ENCODE measurements around the gene PCDHGA1.
"Not testable (repeated sequence)": the region's sequence is repeated elsewhere in the genome, so short reads cannot be mapped to it uniquely, and the experiment has no call there.

Gene PCDHGA1

DNA sequence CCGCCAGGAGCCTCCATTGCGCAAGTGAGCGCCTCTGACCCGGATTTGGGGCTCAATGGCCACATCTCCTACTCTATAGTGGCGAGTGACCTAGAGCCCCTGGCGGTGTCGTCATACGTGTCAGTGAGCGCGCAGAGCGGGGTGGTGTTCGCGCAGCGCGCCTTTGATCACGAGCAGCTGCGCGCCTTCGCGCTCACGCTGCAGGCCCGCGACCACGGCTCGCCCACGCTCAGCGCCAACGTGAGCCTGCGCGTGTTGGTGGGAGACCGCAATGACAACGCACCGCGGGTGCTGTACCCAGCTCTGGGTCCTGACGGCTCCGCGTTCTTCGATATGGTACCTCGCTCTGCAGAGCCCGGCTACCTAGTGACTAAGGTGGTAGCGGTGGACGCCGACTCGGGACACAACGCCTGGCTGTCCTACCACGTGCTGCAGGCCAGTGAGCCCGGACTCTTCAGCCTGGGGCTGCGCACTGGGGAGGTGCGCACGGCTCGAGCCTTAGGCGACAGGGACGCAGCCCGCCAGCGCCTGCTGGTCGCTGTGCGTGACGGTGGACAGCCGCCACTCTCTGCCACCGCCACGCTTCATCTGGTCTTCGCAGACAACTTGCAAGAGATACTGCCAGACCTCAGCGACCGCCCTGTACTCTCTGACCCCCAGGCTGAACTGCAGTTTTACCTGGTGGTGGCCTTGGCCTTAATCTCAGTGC is 79.4 kb downstream of the PCDHGA1 start:
- no peak for DNase-seq (ENCODE audit: low read depth in 2 of 2)

DNA sequence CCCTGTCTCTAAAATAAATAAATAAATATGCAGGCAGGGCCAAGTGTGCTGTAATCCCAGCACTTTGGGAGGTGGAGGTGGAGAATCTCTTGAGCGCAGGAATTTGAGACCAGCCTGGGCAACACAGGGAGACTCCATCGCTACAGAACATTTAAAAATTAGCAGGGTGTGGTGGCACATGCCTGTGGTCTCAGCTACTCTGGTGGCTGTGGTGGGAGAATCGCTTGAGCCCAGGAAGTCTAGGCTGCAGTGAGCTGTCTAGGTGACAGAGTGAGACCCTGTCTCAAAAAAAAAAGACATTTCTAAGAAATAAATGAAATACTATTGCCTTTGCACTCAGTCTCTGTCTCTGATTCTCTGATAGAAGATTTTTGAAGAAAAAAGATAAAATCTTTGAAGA is 81.3 kb downstream of the PCDHGA1 start:
- DNase-seq (ENCODE audit: low read depth in 2 of 2), result no peak

DNA sequence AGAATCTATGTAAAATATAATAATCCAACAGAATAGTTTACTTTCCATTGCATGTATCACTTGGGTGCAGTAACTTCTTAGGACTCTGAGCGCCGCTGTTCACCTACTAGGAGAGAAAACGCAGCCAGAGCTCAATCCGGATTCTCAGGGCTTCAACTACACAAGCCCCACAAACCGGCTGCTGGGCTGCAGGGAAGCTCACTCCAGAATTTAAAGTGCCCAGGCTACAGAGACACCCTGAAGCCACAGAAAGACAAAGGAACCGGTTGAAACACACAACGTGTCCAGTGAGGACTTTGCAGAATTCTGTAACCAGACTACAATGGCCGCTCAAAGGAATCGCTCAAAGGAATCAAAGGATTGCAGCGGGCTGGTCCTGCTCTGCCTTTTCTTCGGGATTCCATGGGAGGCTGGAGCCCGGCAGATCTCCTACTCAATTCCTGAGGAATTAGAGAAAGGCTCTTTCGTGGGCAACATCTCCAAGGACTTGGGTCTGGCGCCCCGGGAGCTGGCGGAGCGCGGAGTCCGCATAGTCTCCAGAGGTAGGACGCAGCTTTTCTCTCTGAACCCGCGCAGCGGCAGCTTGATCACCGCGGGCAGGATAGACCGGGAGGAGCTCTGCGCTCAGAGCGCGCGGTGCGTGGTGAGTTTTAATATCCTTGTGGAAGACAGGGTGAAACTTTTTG is 82.7 kb downstream of the PCDHGA1 start, which contains the start of gene PCDHGA10:
TSS of gene PCDHGA10 (plus strand) at position 134 of the 686 bp plus-strand sequence. CDS start at position 323, 189 bp downstream.
- DNase-seq (ENCODE audit: low read depth in 2 of 2), result no peak

DNA sequence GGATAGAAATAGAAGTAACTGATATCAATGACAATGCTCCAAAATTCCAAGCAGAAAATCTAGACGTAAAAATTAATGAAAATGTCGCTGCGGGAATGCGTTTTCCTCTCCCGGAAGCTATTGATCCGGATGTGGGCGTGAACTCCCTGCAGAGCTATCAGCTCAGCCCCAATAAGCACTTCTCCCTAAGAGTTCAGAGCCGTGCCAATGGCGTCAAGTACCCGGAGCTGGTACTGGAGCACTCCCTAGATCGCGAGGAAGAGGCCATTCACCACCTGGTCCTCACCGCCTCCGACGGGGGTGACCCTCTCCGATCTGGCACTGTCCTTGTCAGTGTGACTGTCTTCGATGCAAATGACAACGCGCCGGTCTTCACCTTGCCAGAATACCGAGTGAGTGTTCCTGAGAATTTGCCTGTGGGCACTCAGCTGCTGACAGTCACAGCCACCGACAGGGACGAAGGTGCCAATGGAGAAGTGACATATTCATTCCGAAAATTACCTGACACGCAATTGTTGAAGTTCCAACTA is 83.3 kb downstream of the PCDHGA1 start:
- no peak for DNase-seq (ENCODE audit: low read depth in 2 of 2)

DNA sequence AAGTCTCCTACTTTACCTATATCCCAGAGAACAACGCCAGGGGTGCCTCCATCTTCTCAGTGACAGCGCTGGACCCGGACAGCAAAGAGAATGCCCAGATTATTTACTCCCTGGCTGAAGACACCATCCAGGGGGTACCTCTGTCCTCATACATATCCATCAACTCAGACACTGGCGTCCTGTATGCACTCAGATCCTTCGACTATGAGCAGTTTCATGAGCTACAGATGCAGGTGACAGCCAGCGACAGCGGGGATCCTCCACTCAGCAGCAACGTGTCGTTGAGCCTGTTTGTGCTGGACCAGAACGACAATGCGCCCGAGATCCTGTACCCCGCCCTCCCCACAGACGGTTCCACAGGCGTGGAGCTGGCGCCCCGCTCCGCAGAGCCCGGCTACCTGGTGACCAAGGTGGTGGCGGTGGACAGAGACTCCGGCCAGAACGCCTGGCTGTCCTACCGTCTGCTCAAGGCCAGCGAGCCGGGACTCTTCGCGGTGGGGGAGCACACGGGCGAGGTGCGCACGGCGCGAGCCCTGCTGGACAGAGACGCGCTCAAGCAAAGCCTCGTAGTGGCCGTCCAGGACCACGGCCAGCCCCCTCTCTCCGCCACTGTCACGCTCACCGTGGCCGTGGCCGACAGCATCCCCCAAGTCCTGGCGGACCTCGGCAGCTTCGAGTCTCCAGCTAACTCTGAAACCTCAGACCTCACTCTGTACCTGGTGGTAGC is 84.4 kb downstream of the PCDHGA1 start:
- not testable (repeated sequence) for DNase-seq (ENCODE audit: low read depth in 2 of 2)

DNA sequence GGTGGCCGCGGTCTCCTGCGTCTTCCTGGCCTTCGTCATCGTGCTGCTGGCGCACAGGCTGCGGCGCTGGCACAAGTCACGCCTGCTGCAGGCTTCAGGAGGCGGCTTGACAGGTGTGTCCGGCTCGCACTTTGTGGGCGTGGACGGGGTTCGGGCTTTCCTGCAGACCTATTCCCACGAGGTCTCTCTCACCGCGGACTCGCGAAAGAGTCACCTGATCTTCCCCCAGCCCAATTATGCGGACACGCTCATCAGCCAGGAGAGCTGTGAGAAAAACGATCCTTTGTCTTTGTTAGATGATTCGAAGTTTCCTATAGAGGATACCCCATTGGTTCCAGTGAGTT is 84.9 kb downstream of the PCDHGA1 start:
- not testable (repeated sequence) for DNase-seq (ENCODE audit: low read depth in 2 of 2)

DNA sequence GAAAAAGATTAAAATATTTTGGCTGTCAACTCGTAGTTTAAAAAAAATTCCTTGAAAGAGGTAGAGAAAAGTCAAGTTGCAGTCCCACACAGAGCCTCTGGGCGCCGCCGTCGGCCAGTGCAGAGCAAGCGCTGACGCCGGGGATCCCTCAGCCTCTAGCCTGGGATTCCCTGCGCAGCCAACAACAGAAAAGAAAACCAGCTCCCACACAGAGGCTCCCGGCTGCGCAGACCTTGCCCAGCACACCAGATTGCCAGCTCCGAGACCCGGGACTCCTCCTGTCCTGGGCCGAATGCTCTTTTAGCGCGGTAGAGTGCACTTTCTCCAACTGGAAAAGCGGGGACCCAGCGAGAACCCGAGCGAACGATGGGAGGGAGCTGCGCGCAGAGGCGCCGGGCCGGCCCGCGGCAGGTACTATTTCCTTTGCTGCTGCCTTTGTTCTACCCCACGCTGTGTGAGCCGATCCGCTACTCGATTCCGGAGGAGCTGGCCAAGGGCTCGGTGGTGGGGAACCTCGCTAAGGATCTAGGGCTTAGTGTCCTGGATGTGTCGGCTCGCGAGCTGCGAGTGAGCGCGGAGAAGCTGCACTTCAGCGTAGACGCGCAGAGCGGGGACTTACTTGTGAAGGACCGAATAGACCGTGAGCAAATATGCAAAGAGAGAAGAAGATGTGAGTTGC is 87.3 kb downstream of the PCDHGA1 start, which contains the start of gene PCDHGB7:
TSS of gene PCDHGB7 (plus strand) at position 184 of the 679 bp plus-strand sequence. CDS start at position 367, 183 bp downstream.
- not testable (repeated sequence) for DNase-seq (ENCODE audit: low read depth in 2 of 2)

DNA sequence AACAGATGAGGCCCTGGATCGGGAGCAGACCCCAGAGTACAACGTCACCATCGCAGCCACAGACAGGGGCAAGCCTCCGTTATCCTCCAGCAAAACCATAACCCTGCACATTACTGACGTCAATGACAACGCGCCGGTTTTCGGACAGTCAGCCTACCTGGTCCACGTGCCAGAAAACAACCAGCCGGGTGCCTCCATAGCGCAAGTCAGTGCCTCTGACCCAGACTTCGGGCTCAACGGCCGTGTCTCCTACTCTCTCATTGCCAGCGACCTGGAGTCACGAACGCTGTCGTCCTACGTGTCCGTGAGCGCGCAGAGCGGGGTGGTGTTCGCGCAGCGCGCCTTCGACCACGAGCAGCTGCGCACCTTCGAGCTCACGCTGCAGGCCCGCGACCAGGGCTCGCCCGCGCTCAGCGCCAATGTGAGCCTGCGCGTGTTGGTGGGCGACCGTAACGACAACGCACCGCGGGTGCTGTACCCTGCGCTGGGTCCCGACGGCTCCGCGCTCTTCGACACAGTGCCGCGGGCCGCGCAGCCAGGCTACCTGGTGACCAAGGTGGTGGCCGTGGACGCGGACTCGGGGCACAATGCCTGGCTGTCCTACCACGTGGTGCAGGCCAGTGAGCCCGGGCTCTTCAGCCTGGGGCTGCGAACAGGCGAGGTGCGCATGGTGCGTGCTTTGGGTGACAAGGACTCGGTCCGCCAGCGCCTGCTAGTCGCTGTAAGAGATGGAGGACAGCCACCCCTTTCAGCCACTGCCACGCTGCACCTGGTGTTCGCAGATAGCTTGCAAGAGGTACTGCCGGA is 89.0 kb downstream of the PCDHGA1 start:
- DNase-seq (ENCODE audit: low read depth in 2 of 2), result no peak

DNA sequence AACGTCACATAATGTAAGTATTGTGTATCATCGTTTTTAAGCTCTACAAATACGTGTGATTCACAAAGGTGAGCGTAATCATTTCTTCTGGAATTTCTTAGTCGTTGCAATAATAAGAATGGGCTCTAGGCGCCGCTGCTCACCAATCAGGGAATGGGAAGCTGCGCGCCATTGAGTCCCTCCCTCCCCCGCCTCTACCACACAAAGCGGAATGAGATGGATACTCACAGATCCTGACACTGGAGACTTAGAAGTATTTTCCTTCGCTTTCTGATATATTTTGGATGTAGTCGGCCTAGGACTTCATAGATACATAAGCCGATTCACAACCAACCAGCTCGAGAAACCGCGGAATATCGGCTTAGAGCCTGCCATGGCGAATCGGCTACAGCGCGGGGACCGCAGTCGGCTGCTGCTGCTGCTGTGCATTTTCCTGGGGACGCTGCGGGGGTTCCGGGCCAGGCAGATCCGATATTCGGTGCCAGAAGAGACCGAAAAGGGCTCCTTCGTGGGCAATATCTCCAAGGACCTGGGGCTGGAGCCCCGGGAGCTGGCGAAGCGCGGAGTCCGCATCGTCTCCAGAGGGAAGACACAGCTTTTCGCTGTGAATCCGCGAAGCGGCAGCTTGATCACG is 90.7 kb downstream of the PCDHGA1 start, which contains the start of gene PCDHGA11:
TSS of gene PCDHGA11 (plus strand) at position 197 of the 634 bp plus-strand sequence. CDS start at position 374, 177 bp downstream.
- DNase-seq (ENCODE audit: low read depth in 2 of 2), result no peak

DNA sequence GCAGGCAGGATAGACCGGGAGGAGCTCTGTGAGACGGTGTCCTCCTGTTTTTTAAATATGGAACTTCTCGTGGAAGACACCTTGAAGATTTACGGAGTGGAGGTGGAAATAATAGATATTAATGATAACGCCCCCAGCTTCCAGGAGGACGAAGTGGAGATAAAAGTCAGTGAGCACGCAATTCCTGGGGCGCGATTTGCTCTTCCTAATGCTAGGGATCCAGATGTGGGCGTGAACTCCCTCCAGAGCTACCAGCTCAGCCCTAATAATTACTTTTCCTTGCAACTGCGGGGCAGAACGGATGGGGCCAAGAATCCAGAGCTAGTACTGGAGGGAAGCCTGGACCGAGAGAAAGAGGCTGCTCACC is 91.2 kb downstream of the PCDHGA1 start:
- no peak for DNase-seq (ENCODE audit: low read depth in 2 of 2)

DNA sequence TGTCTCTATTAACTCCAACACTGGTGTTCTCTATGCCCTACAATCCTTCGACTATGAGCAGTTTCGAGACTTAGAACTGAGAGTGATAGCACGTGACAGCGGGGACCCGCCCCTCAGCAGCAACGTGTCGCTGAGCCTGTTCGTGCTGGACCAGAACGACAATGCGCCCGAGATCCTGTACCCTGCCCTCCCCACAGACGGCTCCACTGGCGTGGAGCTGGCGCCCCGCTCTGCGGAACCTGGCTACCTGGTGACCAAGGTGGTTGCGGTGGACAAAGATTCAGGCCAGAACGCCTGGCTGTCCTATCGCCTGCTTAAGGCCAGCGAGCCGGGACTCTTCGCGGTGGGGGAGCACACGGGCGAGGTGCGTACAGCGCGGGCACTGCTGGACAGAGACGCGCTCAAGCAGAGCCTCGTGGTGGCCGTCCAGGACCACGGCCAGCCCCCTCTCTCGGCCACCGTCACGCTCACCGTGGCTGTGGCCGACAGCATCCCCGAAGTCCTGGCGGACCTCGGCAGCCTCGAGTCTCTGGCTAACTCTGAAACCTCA is 92.5 kb downstream of the PCDHGA1 start:
- no peak for DNase-seq (ENCODE audit: low read depth in 2 of 2)

DNA sequence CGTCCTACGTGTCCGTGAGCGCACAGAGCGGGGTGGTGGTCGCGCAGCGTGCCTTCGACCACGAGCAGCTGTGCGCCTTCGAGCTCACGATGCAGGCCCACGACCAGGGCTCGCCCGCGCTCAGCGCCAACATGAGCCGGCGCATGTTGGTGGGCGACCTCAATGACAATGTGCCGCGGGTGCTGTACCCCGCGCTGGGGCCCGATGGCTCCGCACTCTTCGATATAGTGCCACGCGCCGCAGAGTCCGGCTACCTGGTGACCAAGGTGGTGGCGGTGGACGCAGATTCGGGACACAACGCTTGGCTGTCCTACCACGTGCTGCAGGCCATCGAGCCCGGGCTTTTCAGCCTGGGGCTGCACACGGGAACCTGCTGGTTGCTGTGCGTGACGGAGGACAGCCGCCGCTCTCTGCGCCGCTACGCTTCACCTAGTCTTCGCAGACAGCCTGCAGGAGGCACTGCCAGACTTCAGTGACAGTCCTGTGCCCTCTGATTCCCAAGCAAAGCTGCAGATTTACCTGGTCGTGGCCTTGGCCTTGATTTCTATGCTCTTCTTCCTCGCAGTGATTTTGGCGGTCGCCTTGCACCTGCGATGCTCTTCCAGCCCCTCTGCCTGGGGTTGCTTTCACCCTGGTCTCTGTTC is 97.6 kb downstream of the PCDHGA1 start:
- no peak for DNase-seq (ENCODE audit: low read depth in 2 of 2)

DNA sequence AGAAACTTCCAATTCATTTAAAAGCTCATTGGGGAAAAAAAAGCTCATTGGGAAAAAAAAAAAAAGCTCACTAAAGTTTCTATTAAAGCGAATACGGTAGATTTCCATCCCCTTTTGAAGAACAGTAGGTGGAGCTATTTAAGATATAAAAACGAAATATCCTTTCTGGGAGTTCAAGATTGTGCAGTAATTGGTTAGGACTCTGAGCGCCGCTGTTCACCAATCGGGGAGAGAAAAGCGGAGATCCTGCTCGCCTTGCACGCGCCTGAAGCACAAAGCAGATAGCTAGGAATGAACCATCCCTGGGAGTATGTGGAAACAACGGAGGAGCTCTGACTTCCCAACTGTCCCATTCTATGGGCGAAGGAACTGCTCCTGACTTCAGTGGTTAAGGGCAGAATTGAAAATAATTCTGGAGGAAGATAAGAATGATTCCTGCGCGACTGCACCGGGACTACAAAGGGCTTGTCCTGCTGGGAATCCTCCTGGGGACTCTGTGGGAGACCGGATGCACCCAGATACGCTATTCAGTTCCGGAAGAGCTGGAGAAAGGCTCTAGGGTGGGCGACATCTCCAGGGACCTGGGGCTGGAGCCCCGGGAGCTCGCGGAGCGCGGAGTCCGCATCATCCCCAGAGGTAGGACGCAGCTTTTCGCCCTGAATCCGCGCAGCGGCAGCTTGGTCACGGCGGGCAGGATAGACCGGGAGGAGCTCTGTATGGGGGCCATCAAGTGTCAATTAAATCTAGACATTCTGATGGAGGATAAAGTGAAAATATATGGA is 100.2 kb downstream of the PCDHGA1 start, which contains the start of gene PCDHGA12:
TSS of gene PCDHGA12 (plus strand) at position 176 of the 782 bp plus-strand sequence. CDS start at position 429, 253 bp downstream.
- DNase-seq (ENCODE audit: low read depth in 2 of 2), result no peak

DNA sequence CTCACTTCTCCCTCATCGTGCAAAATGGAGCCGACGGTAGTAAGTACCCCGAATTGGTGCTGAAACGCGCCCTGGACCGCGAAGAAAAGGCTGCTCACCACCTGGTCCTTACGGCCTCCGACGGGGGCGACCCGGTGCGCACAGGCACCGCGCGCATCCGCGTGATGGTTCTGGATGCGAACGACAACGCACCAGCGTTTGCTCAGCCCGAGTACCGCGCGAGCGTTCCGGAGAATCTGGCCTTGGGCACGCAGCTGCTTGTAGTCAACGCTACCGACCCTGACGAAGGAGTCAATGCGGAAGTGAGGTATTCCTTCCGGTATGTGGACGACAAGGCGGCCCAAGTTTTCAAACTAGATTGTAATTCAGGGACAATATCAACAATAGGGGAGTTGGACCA is 101.0 kb downstream of the PCDHGA1 start:
- DNase-seq (ENCODE audit: low read depth in 2 of 2), result no peak

DNA sequence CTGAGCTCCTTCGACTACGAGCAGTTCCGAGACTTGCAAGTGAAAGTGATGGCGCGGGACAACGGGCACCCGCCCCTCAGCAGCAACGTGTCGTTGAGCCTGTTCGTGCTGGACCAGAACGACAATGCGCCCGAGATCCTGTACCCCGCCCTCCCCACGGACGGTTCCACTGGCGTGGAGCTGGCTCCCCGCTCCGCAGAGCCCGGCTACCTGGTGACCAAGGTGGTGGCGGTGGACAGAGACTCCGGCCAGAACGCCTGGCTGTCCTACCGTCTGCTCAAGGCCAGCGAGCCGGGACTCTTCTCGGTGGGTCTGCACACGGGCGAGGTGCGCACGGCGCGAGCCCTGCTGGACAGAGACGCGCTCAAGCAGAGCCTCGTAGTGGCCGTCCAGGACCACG is 102.0 kb downstream of the PCDHGA1 start:
- DNase-seq (ENCODE audit: low read depth in 2 of 2), result not testable (repeated sequence)

DNA sequence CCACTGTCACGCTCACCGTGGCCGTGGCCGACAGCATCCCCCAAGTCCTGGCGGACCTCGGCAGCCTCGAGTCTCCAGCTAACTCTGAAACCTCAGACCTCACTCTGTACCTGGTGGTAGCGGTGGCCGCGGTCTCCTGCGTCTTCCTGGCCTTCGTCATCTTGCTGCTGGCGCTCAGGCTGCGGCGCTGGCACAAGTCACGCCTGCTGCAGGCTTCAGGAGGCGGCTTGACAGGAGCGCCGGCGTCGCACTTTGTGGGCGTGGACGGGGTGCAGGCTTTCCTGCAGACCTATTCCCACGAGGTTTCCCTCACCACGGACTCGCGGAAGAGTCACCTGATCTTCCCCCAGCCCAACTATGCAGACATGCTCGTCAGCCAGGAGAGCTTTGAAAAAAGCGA is 102.4 kb downstream of the PCDHGA1 start:
- not testable (repeated sequence) for DNase-seq (ENCODE audit: low read depth in 2 of 2)

DNA sequence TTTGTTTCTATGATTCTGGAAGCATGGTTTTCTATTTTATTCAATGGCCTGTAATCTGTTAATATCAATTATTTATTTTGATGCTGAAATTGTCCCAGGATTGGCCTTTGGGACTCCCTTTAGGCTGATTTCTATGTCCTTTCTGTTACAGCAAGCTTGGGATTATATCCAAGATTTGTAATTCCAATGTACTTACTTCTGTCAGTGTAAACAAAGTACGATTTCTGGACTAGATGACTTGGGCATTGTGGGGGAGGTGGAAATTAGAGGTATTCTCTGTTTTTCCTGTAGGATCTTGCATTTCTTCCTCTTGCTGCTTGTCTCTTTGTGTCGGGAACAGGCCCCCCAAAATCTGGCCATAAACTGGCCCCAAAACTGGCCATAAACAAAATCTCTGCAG is 103.7 kb downstream of the PCDHGA1 start:
- no peak for DNase-seq (ENCODE audit: low read depth in 2 of 2)

DNA sequence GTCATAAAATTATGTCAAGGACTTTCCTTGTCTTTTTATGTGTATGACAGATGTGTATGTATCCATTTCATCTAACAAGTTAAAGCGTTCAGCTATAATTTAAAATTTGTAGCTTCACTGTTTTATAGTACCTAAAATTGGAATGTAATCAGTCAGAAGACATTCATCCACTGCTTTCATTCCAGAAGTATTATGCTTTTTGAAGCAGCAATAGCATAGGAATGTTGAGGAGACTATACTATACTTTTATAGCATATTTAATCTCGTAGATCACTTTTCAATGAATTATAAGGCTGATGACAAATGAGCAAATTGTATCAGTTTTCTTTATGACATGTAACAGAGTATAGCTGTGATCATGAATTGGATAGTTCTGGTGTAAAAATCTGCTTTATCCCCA is 106.9 kb downstream of the PCDHGA1 start:
- no peak for DNase-seq (ENCODE audit: low read depth in 2 of 2)
